GM06990 (cell line): Measurements from ENCODE around the gene ZFX.
A peak's percentile ranks its signal among the peaks of the same experiment; 100 is the strongest.

Source experiments
- DNase-seq: peaks from one replicate; pipeline ENCODE4 v3.0.0-alpha.2; 2011; ENCODE audit not compliant: insufficient read length; ENCODE audit errors: extremely low read depth
- H3K27me3 ChIP-seq: replicated peaks from 2 replicates; pipeline ENCODE4 v1.6.0; 2011; ENCODE audit warnings: low read length; ENCODE audit not compliant: control insufficient read depth, insufficient read depth
- H3K36me3 ChIP-seq: 2 replicates; pipeline ENCODE4 v1.5.1; 2011; ENCODE audit warnings: low read length; ENCODE audit not compliant: control insufficient read depth, insufficient read depth
- H3K4me3 ChIP-seq: replicated peaks from 2 replicates; pipeline ENCODE4 v1.5.1; 2011; ENCODE audit warnings: low read depth, mild to moderate bottlenecking, control low read depth, low read length
- CTCF ChIP-seq: IDR thresholded peaks from 2 replicates; pipeline ENCODE4 v1.5.1; 2011; ENCODE audit warnings: low read length, control low read depth, mild to moderate bottlenecking, inconsistent platforms; ENCODE audit not compliant: insufficient read depth, poor library complexity, severe bottlenecking

ZFX gene

GRCh38 chrX:24144528-24144927, 5.0 kb upstream of the ZFX start:
- no peak overlapping the region for H3K4me3 ChIP-seq
- TF ChIP-seq CTCF, result no peak
- DNase-seq, result no peak
- no peaks in the 10 kb centered on the region for H3K36me3 ChIP-seq
- no peaks in the 10 kb centered on the region for H3K27me3 ChIP-seq

GRCh38 chrX:24145303-24146186, 4.0 kb upstream of the ZFX start:
- H3K4me3 ChIP-seq, result no peak overlapping the region
- H3K36me3 ChIP-seq, result no peaks in the 10 kb centered on the region
- H3K27me3 ChIP-seq, result no peaks in the 10 kb centered on the region
- no peak for DNase-seq
- no peak for TF ChIP-seq CTCF

- H3K4me3 ChIP-seq, result no peak overlapping the region
- DNase-seq, result no peak
- H3K36me3 ChIP-seq, result no peaks in the 10 kb centered on the region
Measured at GRCh38 chrX:24146283-24146949, 3.1 kb upstream of the ZFX start.

GRCh38 chrX:24147165-24147564, 2.4 kb upstream of the ZFX start:
- Histone ChIP-seq H3K36me3 (no peaks in the 10 kb centered on the region), H3K4me3 (no peak overlapping the region), H3K27me3 (no peaks in the 10 kb centered on the region)
- DNase-seq, result no peak
- TF ChIP-seq CTCF, result no peak

More at GRCh38 chrX:24146283-24146949, 3.1 kb upstream of the ZFX start:
- TF ChIP-seq CTCF, result no peak
- H3K27me3 ChIP-seq, result no peaks in the 10 kb centered on the region

- no peak for DNase-seq
- Histone ChIP-seq H3K27me3 (no peaks in the 10 kb centered on the region), H3K4me3 (peak overlapping the region; percentile 72; the same call in 1 of the 2 replicates), H3K36me3 (no peaks in the 10 kb centered on the region; the same call in 1 of the 2 replicates)
- TF ChIP-seq CTCF, result no peak
Measured at GRCh38 chrX:24148121-24148520, 1.4 kb upstream of the ZFX start.
